SK-N-SH treated with all-trans-retinoic acid at 6 μM for 48 hours (cell line): Measurements from ENCODE around the gene TLE1.

ENCODE experiments used
- ATAC-seq: fragments of 200-7000 bp; cut with Tn5 transposase; 3 replicates; pipeline ENCODE4 v1.9.1; 2020; ENCODE audit warnings: mild to moderate bottlenecking, moderate library complexity
- ARNTL ChIP-seq: fragments of 450-650 bp; formaldehyde crosslinking; IDR thresholded peaks from 2 replicates; pipeline ENCODE4 v1.5.0; 2020; ENCODE audit warnings: low read depth, mild to moderate bottlenecking, moderate library complexity, borderline replicate concordance
- CSDC2 ChIP-seq: fragments of 250-450 bp; sonication (Bioruptor Pico); IDR thresholded peaks from 2 replicates; pipeline ENCODE4 v1.5.0; 2020; ENCODE audit warnings: mild to moderate bottlenecking, moderate library complexity
- ESRRG ChIP-seq: fragments of 250-450 bp; sonication (Bioruptor Pico); IDR thresholded peaks from 2 replicates; pipeline ENCODE4 v1.6.1; 2021; ENCODE audit warnings: mild to moderate bottlenecking
- ISL1 ChIP-seq: fragments of 250-450 bp; sonication (Bioruptor Pico); IDR thresholded peaks from 2 replicates; pipeline ENCODE4 v2.1.2; 2022; ENCODE audit warnings: mild to moderate bottlenecking, moderate library complexity
- OSR1 ChIP-seq: fragments of 250-450 bp; sonication (Bioruptor Pico); IDR thresholded peaks from 2 replicates; pipeline ENCODE4 v1.8.0; 2022; ENCODE audit warnings: moderate library complexity, mild to moderate bottlenecking, inconsistent platforms
- PPARA ChIP-seq: fragments of 250-450 bp; sonication (Bioruptor Pico); IDR thresholded peaks from 2 replicates; pipeline ENCODE4 v1.5.0; 2020; ENCODE audit warnings: mild to moderate bottlenecking, borderline replicate concordance
- RARB ChIP-seq: fragments of 250-450 bp; sonication (Bioruptor Pico); IDR thresholded peaks from 2 replicates; pipeline ENCODE4 v1.8.0; 2021; ENCODE audit warnings: mild to moderate bottlenecking, moderate library complexity
- SNAI2 ChIP-seq: fragments of 250-450 bp; sonication (Bioruptor Pico); IDR thresholded peaks from 2 replicates; pipeline ENCODE4 v1.5.0; 2020; ENCODE audit warnings: mild to moderate bottlenecking, moderate library complexity
- TOX ChIP-seq: fragments of 250-450 bp; sonication (Bioruptor Pico); IDR thresholded peaks from 2 replicates; pipeline ENCODE4 v1.8.0; 2021; ENCODE audit warnings: mild to moderate bottlenecking, moderate library complexity, borderline replicate concordance
- ZC3H10 ChIP-seq: fragments of 250-450 bp; sonication (Bioruptor Pico); IDR thresholded peaks from 2 replicates; pipeline ENCODE4 v1.5.1; 2021; ENCODE audit warnings: mild to moderate bottlenecking, moderate library complexity
- ZFP3 ChIP-seq: fragments of 250-450 bp; sonication (Bioruptor Pico); IDR thresholded peaks from 2 replicates; pipeline ENCODE4 v1.5.0; 2020; ENCODE audit warnings: mild to moderate bottlenecking, moderate library complexity
- ZFP30 ChIP-seq: fragments of 450-650 bp; formaldehyde crosslinking; IDR thresholded peaks from 2 replicates; pipeline ENCODE4 v1.5.0; 2022; ENCODE audit warnings: mild to moderate bottlenecking, moderate library complexity
- ZNF70 ChIP-seq: fragments of 450-650 bp; formaldehyde crosslinking; IDR thresholded peaks from 2 replicates; pipeline ENCODE4 v1.5.0; 2020; ENCODE audit warnings: mild to moderate bottlenecking, moderate library complexity
- ZNF8 ChIP-seq: fragments of 450-650 bp; formaldehyde crosslinking; IDR thresholded peaks from 2 replicates; pipeline ENCODE4 v1.5.0; 2020; ENCODE audit warnings: mild to moderate bottlenecking, moderate library complexity
- TF ChIP-seq, protein P1 (sequence below): fragments of 250-450 bp; sonication (Bioruptor Pico); IDR thresholded peaks from 2 replicates; pipeline ENCODE4 v1.5.0; 2020; ENCODE audit warnings: mild to moderate bottlenecking, moderate library complexity
- TF ChIP-seq, protein P2 (sequence below): fragments of 250-450 bp; sonication (Bioruptor Pico); IDR thresholded peaks from 2 replicates; pipeline ENCODE4 v1.5.1; 2020; ENCODE audit warnings: low read depth, mild to moderate bottlenecking, moderate library complexity
- TF ChIP-seq, protein P3 (sequence below): fragments of 250-450 bp; sonication (Bioruptor Pico); IDR thresholded peaks from 2 replicates; pipeline ENCODE4 v1.8.0; 2020; ENCODE audit warnings: mild to moderate bottlenecking, moderate library complexity, borderline replicate concordance

The TLE1 gene

DNA sequence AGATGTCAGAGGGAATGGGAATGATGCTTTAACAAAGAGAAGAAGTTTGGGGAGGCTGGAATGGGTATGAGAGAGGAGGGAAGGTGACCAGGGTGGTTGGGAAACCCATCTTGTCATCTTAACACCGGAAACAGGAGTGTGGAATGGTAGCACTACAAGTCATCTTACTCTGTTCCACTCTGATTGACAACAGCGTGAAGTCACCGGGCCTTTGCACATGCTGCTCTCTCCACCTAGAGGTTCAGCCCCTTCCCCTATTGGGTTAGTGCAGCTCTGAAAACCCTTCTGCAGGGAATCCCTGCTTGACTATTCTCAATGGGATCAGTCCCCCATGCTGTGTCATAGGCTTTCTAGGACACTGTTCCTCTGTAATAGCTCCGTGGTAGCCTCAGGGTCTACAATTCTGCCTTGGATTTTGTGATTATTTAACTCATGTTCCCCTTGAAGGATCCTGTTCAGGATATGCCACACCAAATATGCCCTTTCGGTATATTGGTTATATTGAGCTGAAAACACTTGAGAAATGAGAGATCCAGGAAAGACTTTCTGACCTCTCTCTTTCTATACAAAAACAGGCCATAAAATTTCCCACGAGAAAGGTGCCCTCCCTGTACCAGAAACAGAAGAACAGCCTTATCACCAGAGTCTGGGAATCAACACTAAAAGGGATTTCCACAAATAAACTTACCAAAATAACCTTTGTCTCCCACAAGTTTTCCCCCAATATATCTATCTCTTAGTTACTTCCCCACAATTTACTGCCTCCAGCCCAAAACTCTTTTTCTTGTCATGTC lies 86.3 kb downstream of the TLE1 start (continued):
- TF ChIP-seq, protein P1, sequence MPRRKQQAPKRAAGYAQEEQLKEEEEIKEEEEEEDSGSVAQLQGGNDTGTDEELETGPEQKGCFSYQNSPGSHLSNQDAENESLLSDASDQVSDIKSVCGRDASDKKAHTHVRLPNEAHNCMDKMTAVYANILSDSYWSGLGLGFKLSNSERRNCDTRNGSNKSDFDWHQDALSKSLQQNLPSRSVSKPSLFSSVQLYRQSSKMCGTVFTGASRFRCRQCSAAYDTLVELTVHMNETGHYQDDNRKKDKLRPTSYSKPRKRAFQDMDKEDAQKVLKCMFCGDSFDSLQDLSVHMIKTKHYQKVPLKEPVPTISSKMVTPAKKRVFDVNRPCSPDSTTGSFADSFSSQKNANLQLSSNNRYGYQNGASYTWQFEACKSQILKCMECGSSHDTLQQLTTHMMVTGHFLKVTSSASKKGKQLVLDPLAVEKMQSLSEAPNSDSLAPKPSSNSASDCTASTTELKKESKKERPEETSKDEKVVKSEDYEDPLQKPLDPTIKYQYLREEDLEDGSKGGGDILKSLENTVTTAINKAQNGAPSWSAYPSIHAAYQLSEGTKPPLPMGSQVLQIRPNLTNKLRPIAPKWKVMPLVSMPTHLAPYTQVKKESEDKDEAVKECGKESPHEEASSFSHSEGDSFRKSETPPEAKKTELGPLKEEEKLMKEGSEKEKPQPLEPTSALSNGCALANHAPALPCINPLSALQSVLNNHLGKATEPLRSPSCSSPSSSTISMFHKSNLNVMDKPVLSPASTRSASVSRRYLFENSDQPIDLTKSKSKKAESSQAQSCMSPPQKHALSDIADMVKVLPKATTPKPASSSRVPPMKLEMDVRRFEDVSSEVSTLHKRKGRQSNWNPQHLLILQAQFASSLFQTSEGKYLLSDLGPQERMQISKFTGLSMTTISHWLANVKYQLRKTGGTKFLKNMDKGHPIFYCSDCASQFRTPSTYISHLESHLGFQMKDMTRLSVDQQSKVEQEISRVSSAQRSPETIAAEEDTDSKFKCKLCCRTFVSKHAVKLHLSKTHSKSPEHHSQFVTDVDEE: no peak
- TF ChIP-seq OSR1 (CRISPR knock-in tag) (no peak), ZFP30 (no peak), ZNF8 (no peak), PPARA (CRISPR knock-in tag) (no peak), ESRRG (CRISPR knock-in tag) (no peak)
- TF ChIP-seq, protein P2, sequence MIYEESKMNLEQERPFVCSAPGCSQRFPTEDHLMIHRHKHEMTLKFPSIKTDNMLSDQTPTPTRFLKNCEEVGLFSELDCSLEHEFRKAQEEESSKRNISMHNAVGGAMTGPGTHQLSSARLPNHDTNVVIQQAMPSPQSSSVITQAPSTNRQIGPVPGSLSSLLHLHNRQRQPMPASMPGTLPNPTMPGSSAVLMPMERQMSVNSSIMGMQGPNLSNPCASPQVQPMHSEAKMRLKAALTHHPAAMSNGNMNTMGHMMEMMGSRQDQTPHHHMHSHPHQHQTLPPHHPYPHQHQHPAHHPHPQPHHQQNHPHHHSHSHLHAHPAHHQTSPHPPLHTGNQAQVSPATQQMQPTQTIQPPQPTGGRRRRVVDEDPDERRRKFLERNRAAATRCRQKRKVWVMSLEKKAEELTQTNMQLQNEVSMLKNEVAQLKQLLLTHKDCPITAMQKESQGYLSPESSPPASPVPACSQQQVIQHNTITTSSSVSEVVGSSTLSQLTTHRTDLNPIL (CRISPR knock-in tag): no peak

DNA sequence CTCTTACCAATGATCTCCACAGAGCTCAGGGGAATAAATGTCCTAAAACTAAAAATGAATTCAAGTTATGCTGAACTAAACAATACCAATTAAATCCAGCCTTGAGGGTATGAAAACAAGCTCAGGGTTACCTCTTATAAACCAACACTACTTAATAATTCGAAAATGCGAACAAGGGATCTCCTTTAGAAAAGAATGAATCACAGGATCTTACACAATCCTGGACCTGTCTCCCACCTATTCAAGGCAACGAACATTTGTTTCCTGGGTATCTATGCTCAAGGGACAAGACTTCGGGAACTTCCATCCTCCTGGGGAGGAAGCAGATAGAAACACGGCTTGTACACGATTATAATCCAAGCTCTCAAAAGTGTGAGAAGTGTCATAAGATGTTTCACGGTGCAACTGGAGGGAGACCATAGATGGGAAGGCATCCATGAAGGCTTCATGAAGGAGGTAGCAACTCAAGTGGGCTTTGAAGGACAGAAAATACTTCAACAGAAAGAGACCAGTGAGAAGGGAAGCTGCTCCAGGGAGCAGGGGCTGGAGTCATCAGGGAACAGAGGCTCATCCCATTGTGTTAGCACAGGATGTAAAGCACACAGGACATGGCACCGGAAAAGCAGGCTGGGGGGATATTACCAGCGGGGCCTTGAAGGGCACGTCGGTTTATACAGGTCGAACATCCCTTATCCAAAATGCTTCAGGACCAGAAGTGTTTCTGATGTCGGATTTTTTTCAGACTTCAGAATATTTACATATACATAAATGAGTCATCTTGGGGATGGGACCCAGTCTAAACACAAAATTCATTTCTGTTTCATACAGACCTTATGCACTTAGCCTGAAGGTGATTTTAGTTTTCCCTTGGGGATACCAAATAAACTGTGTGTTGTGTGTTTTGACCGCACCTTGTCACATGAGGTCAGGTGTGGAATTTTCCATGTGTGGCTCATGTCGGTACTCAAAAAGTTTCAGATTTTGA lies 87.4 kb downstream of the TLE1 start:
- no peak for TF ChIP-seq RARB
- TF ChIP-seq SNAI2 (CRISPR knock-in tag): no peak
- no peak for TF ChIP-seq ZFP3 (CRISPR knock-in tag)
- TF ChIP-seq, protein P3, sequence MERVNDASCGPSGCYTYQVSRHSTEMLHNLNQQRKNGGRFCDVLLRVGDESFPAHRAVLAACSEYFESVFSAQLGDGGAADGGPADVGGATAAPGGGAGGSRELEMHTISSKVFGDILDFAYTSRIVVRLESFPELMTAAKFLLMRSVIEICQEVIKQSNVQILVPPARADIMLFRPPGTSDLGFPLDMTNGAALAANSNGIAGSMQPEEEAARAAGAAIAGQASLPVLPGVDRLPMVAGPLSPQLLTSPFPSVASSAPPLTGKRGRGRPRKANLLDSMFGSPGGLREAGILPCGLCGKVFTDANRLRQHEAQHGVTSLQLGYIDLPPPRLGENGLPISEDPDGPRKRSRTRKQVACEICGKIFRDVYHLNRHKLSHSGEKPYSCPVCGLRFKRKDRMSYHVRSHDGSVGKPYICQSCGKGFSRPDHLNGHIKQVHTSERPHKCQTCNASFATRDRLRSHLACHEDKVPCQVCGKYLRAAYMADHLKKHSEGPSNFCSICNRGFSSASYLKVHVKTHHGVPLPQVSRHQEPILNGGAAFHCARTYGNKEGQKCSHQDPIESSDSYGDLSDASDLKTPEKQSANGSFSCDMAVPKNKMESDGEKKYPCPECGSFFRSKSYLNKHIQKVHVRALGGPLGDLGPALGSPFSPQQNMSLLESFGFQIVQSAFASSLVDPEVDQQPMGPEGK (CRISPR knock-in tag): no peak
- no peak for TF ChIP-seq PPARA (CRISPR knock-in tag)
- TF ChIP-seq CSDC2 (CRISPR knock-in tag): no peak
- TF ChIP-seq ZFP30: no peak
- TF ChIP-seq TOX (CRISPR knock-in tag): no peak
- ATAC-seq: no peak

DNA sequence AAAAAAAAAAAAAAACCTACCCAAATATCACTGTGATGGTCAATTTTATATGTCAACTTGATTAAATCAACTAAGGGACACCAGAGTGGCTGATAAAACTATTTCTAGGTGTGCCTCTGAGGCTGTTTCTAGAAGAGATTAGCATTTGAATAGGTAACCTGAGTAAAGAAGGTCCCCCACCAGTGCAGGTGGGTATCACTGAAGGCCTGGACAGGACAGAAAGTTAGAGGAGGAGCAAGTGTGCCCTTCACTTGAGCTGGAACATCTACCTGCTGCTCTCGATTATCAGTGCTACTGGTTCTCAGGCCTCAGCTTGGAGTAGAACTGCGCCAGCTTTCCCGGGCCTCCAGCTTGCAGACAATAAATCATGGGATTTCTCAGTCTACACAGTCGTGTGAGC lies 88.7 kb downstream of the TLE1 start:
- no peak for ATAC-seq
- no peak for TF ChIP-seq ZC3H10 (CRISPR knock-in tag)
- TF ChIP-seq RARB: no peak
- no peak for TF ChIP-seq ARNTL (CRISPR knock-in tag)
- TF ChIP-seq, protein P1: no peak
- no peak for TF ChIP-seq ZNF8
- TF ChIP-seq ESRRG (CRISPR knock-in tag): no peak
- no peak for TF ChIP-seq CSDC2 (CRISPR knock-in tag)
- TF ChIP-seq ZFP30: no peak
- no peak for TF ChIP-seq ISL1
- no peak for TF ChIP-seq ZNF70 (CRISPR knock-in tag)
- no peak for TF ChIP-seq OSR1 (CRISPR knock-in tag)
- TF ChIP-seq, protein P2 (CRISPR knock-in tag): no peak
